Testis (tissue), 2 donors: ENCODE data around the gene DMD.

ENCODE experiments used
- POLR2A ChIP-seq: fragments of 450-650 bp; IDR thresholded peaks from one replicate; pipeline ENCODE4 v1.6.1; 2017; ENCODE audit warnings: antibody characterized with exemption, mild to moderate bottlenecking, moderate library complexity
- TF ChIP-seq, protein P1 (sequence below), 3 experiments: fragments of 450-650 bp in 2 of 3; fragments of 200-600 bp in 1 of 3; sonication (generic) in 1 of 3; IDR thresholded peaks; one replicate each; pipeline ENCODE4 v1.5.1; 2016 to 2019; ENCODE audit warnings: antibody characterized with exemption in 3 of 3, mild to moderate bottlenecking in 2 of 3, moderate library complexity in 1 of 3

- TF ChIP-seq, protein P1, sequence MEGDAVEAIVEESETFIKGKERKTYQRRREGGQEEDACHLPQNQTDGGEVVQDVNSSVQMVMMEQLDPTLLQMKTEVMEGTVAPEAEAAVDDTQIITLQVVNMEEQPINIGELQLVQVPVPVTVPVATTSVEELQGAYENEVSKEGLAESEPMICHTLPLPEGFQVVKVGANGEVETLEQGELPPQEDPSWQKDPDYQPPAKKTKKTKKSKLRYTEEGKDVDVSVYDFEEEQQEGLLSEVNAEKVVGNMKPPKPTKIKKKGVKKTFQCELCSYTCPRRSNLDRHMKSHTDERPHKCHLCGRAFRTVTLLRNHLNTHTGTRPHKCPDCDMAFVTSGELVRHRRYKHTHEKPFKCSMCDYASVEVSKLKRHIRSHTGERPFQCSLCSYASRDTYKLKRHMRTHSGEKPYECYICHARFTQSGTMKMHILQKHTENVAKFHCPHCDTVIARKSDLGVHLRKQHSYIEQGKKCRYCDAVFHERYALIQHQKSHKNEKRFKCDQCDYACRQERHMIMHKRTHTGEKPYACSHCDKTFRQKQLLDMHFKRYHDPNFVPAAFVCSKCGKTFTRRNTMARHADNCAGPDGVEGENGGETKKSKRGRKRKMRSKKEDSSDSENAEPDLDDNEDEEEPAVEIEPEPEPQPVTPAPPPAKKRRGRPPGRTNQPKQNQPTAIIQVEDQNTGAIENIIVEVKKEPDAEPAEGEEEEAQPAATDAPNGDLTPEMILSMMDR (IDR thresholded peaks at IDR 0.05): no peak
- no peak for TF ChIP-seq POLR2A
These were observed 1301.3 kb downstream of the DMD start for GRCh38 chrX:31909850-31910572.
